HAP-1 (cell line): ENCODE results near the gene PHKG2.

Source experiments
- DNase-seq, 2 experiments: peaks; one replicate each; pipeline ENCODE4 v3.0.0-alpha.2; 2016 to 2020; ENCODE audit warnings: low spot score in 2 of 2
- H3K27me3 ChIP-seq: fragments of 250-450 bp; sonication (Bioruptor Pico); 2 replicates; pipeline ENCODE4 v1.5.1; 2020; ENCODE audit warnings: low read depth, mild to moderate bottlenecking, moderate library complexity
- H3K36me3 ChIP-seq: fragments of 250-450 bp; sonication (Bioruptor Pico); replicated peaks from 2 replicates; pipeline ENCODE4 v1.5.1; 2020; ENCODE audit warnings: mild to moderate bottlenecking
- H3K4me1 ChIP-seq: fragments of 250-450 bp; sonication (Bioruptor Pico); 2 replicates; pipeline ENCODE4 v1.5.1; 2020; ENCODE audit warnings: mild to moderate bottlenecking
- H3K4me3 ChIP-seq: fragments of 250-450 bp; sonication (Bioruptor Pico); 2 replicates; pipeline ENCODE4 v1.5.1; 2020; ENCODE audit warnings: mild to moderate bottlenecking, moderate library complexity
- H3K9me3 ChIP-seq: fragments of 250-450 bp; sonication (Bioruptor Pico); 2 replicates; pipeline ENCODE4 v1.5.1; 2020; ENCODE audit warnings: mild to moderate bottlenecking, moderate library complexity
- in situ Hi-C: fragments of 300-500 bp; cut with MboI; formaldehyde crosslinking; loops from 3 replicates; pipeline ENCODE4 v1.14.3; 2020; ENCODE audit warnings: low sequenced_read_pairs, inconsistent platforms, mixed read lengths

PHKG2 gene

DNA sequence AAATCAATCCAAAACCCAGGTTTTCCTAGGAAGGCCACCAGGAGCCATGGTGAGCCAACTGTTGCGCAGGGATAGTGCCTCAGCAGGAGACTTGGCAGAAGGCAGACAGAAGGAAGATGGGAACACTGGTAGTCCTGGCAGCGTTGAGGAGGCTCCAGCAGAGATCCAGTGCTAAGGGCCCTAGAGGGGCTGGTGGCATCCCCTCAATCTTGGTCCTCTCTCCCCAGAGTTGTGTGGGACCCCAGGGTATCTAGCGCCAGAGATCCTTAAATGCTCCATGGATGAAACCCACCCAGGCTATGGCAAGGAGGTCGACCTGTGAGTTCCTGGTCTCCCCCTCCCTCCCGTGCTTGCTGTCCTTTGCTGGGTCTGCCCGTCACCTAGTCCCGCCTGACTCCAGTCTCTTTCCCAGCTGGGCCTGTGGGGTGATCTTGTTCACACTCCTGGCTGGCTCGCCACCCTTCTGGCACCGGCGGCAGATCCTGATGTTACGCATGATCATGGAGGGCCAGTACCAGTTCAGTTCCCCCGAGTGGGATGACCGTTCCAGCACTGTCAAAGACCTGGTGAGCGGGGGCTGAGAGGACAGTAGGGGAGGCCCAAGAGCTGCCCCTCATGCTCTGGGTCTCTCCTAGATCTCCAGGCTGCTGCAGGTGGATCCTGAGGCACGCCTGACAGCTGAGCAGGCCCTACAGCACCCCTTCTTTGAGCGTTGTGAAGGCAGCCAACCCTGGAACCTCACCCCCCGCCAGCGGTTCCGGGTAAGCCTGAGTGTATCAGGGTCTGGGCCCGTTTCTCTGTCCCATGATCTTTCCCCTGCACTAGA, 7.9 kb downstream of the PHKG2 start:
- in situ Hi-C loops, result no loop called here
- Histone ChIP-seq H3K36me3 (peaks cover 54% of the 10 kb centered on the region), H3K9me3 (no peaks in the 10 kb centered on the region), H3K4me3 (no peak overlapping the region), H3K27me3 (no peaks in the 10 kb centered on the region), H3K4me1 (peaks cover 4% of the 10 kb centered on the region; the same call in 1 of the 2 replicates)
- no peak for DNase-seq

DNA sequence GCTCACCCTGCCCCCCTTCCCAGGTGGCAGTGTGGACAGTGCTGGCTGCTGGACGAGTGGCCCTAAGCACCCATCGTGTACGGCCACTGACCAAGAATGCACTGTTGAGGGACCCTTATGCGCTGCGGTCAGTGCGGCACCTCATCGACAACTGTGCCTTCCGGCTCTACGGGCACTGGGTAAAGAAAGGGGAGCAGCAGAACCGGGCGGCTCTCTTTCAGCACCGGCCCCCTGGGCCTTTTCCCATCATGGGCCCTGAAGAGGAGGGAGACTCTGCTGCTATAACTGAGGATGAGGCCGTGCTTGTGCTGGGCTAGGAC, 8.5 kb downstream of the PHKG2 start:
- no peaks in the 10 kb centered on the region for H3K9me3 ChIP-seq
- no peaks in the 10 kb centered on the region for H3K27me3 ChIP-seq
- H3K4me1 ChIP-seq, result peaks cover 4% of the 10 kb centered on the region; the same call in 1 of the 2 replicates
- in situ Hi-C loops, result no loop called here
- no peak for DNase-seq
- H3K36me3 ChIP-seq, result peaks cover 50% of the 10 kb centered on the region
- no peak overlapping the region for H3K4me3 ChIP-seq

DNA sequence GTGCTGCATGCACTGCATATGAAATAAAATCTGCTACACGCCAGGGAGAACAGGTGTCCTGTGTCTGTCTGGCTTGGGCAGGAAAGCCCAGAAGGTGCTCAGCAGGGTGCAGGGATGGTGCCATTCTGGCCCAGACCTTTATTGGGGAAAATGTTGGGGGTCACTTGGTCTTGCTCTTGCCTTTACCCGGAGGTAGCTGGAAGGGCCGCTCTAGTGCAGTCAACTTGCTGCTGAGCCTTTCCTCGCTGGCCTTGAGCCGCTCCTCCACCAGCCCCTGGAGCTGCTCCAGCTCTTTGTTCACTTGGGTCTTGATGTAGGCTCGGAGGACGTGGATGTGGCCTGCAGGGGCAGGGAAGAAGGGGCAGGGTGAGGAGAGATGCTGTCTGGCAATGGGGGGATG, 9.1 kb downstream of the PHKG2 start:
- H3K27me3 ChIP-seq, result no peaks in the 10 kb centered on the region
- no peak overlapping the region for H3K4me3 ChIP-seq
- no peak for DNase-seq
- H3K36me3 ChIP-seq, result peaks cover 50% of the 10 kb centered on the region
- H3K4me1 ChIP-seq, result peaks cover 4% of the 10 kb centered on the region; the same call in 1 of the 2 replicates
- H3K9me3 ChIP-seq, result no peaks in the 10 kb centered on the region
- in situ Hi-C loops, result no loop called here

DNA sequence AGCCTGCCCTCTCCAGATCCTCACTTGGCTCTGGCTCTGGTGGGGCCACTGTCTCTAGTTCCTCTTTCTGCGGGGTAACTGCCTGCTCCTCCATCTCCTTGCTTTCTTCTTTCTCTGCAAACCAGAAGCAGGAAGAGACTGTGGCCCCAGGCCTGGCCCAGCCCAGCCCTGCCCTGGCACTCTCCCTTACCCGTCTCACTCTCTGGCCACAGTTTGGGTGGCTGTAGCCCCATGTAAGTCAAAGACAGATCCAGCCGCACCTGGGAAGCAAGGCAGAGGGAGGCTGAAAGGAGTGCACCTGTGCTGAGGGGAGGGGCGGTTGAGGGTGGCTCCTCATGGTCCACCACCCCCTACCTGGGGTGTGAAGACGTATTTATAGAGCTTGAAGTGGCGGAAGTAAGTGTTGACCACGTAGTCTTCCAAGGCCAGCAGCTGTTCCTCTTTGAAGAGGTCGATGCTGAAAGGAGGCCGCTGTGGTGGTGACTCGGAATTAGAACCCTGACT, 10.8 kb downstream of the PHKG2 start:
- Histone ChIP-seq H3K27me3 (no peaks in the 10 kb centered on the region), H3K4me1 (peaks cover 15% of the 10 kb centered on the region), H3K4me3 (no peak overlapping the region), H3K9me3 (no peaks in the 10 kb centered on the region), H3K36me3 (peaks cover 53% of the 10 kb centered on the region)
- DNase-seq, result no peak
- in situ Hi-C loops, result no loop called here

DNA sequence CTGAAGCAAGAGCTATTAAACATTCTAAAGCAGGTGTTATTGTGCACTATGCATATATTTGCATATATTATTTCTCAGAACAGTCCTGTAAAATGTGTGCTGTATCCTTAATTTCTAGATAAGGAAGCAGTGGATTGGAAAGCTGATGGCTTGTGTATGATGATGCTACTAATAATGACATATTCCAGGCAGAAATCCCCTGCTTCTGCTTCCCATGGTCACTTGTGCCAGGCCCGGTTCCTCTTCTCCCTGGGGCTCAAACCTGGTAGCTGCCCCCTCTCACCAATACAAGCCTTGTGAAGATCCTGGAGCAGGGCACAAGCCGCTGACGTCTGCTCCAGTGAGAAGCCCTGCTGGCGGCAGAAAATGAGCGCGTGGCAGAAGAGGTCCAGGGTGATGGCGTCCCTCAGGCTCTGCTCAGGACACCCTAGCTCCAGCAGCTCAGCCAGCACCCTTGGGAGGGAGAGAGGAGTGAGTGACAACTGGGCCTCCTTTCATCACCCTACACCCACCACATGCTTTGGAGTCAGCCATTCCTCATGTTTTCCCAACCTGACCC, 11.9 kb downstream of the PHKG2 start:
- no peak for DNase-seq
- Histone ChIP-seq H3K27me3 (no peaks in the 10 kb centered on the region), H3K4me3 (no peak overlapping the region), H3K9me3 (no peaks in the 10 kb centered on the region), H3K36me3 (peaks cover 54% of the 10 kb centered on the region), H3K4me1 (peaks cover 15% of the 10 kb centered on the region)
- in situ Hi-C loops, result no loop called here

DNA sequence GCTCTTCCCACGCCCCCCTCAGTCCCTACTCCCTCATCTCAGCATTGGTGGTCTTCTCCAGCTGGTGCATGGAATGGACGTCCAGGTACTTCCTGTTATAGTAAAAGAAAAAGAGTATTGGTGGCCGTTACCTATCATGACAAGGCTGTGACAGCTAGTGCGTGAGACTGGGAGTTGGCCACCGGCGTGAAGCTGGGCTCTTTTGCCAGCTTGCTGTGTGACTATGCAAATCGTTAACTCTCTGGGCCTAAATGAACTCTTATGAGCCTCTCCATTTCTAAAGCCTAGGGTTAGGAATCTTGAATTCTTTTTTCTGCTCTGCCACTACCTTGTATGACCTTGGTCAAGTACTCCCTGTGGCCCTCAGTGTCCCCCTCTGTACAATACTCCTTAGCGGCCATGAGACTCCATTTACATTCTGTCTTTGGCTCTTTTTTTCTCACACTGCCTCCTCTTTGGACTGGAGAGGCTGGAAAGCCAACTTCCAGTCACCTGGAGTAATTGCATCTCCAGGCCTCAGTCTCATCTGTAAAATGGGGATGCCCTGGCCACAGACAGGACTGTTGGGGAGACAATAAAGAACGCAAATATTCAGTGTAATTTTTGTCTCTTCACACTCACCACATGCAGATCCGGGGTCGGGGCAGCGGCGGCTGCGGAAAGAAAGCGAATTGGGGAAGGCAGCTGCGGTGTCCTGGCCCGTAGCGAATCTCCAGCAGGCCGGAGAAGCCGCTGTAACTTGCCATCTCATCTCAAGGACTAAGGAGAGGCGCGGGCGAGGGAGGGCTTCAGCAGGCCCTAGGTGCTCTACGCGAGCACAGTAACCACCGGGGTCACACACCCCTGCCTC, 12.6 kb downstream of the PHKG2 start:
- DNase-seq, result no peak
- in situ Hi-C loops, result no loop called here
- peaks cover 60% of the 10 kb centered on the region for H3K36me3 ChIP-seq
- H3K4me3 ChIP-seq, result peak overlapping the region; percentile 96
- H3K9me3 ChIP-seq, result no peaks in the 10 kb centered on the region
- no peaks in the 10 kb centered on the region for H3K27me3 ChIP-seq
- H3K4me1 ChIP-seq, result peaks cover 15% of the 10 kb centered on the region

DNA sequence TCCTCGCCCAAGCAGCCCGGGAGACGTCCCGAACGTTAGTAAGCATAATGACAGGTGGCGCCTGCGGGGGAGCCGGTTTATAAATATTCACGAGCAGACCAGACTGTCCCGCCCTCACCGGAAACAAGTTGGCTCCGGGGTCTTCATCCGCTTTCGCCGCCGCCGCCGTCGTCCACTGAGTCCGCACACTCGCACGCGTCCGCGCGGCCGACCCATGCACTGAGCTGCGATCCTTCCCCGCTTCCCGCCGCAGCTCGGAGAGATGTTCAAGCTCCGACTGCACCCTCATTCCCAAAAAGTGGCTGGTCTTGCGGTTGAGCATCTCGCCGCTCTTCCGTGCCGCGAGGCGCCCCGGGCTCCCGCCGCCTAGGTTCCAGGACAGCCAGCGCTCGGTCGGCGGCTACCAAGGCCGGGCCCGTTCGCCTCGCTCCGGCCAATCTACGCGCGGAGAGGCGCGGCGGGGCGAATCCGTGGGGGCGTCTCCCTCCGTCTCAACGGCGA, 13.3 kb downstream of the PHKG2 start:
- H3K27me3 ChIP-seq, result no peaks in the 10 kb centered on the region
- in situ Hi-C loops, result no loop called here
- DNase-seq, result peak; percentile 37 to 78
- peaks cover 15% of the 10 kb centered on the region for H3K4me1 ChIP-seq
- H3K36me3 ChIP-seq, result peaks cover 60% of the 10 kb centered on the region
- no peaks in the 10 kb centered on the region for H3K9me3 ChIP-seq
- H3K4me3 ChIP-seq, result peak overlapping the region; percentile 96

DNA sequence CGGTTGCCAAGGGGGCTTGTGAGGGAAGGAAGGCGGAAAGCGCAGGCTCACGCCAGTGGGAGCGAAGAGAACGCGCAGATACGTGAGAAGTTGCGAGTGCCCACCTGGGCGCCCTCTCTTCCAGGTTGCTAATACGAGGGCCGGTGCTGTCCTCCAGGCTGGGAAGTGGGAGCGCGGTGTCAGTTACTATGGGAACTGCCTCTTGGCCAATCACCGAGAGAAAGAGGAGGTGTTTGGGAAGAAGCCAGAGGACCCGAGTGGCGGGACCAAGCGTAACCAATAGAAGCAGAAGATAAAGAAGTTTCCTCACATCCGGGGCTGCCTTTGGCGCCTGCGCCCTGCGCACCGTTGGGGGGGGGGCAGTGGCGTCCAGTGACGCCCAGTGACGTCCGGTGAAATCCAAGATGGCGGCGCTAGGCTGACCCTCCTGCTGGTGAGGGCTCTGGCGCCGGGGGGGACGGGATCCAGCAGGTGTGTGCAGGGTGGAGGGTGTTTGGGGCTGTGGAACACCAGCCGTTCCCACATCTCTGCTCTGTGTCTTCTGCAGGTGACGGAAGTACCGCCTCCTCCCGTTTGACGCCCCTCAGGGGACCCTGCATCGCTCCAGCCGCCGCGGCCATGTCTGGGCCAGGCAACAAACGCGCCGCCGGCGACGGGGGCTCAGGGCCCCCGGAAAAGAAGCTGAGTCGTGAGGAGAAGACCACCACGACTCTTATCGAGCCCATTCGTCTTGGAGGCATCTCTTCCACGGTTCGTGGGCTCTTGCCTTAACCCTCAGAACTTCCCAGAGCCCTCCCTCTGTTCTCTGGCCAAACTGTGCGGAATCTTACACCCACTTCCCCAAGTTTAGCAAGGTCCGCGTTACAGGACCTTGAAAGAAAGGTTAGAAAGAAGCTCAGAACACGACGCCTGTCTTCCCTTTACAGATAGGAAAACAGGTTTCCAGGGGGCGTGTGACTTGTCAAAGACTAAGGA, 14.0 kb downstream of the PHKG2 start, which contains the start of the genes CFAP119 and RNF40:
Gene CFAP119 (minus strand): TSS at position 135 of the 975 bp plus-strand sequence. CDS start 314 bp downstream, outside the sequence.
Gene RNF40 (plus strand): TSS at position 395 of the 975 bp plus-strand sequence. CDS start 224 bp downstream, at position 619.
- Histone ChIP-seq H3K9me3 (no peaks in the 10 kb centered on the region), H3K27me3 (no peaks in the 10 kb centered on the region), H3K4me1 (peaks cover 15% of the 10 kb centered on the region), H3K36me3 (peaks cover 60% of the 10 kb centered on the region), H3K4me3 (peak within 1 kb of the TSS; percentile 96)
- peak; percentile 96 to 99 for DNase-seq
- in situ Hi-C loops, result no loop called here

DNA sequence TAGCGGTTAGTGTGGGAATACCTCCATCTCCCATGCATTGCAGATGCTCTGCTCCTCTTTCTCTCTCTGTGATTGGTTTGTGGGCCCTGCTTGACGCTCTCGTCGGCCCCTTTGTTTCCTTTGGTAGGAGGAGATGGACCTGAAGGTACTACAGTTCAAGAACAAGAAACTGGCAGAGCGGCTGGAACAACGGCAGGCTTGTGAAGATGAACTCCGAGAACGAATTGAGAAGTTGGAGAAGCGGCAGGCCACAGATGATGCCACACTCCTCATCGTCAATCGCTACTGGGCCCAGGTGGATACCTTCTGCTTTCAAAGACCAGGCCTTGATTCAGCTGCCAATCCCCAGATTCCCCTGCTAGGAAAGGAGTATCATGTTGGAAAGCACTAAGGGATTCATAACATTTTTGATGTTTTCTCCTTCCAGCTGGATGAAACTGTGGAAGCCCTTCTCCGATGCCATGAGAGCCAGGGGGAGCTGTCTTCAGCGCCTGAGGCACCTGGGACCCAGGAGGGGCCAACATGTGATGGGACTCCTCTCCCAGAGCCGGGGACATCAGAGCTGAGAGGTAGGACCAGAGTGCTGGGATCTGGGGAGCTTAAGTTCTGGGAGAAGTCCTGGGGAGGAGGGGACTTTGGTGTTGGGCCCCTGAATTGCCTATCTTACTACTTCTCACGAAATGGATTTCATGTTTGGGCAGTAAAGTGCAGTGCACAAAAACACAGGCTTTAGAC, 14.9 kb downstream of the PHKG2 start:
- in situ Hi-C loops, result no loop called here
- DNase-seq, result no peak
- Histone ChIP-seq H3K4me3 (peak overlapping the region; percentile 96), H3K4me1 (peaks cover 15% of the 10 kb centered on the region), H3K9me3 (no peaks in the 10 kb centered on the region), H3K27me3 (no peaks in the 10 kb centered on the region), H3K36me3 (peaks cover 67% of the 10 kb centered on the region)

DNA sequence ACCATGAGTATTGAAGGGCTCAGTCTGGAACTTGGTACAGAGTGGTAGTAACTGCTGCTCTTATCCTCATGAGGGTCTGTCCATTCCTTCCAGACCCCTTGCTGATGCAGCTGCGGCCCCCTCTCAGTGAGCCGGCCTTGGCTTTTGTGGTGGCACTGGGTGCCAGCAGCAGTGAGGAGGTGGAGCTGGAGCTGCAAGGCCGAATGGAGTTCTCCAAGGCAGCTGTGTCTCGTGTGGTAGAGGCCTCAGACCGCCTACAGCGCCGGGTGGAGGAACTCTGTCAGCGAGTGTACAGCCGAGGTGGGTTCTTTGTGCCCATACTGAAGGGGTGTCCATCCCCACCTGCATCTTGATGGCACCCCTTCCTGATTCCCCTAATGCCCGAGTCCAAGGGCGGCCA, 15.9 kb downstream of the PHKG2 start:
- Histone ChIP-seq H3K4me1 (peaks cover 15% of the 10 kb centered on the region), H3K27me3 (no peaks in the 10 kb centered on the region), H3K4me3 (no peak overlapping the region), H3K36me3 (peaks cover 68% of the 10 kb centered on the region), H3K9me3 (no peaks in the 10 kb centered on the region)
- in situ Hi-C loops, result no loop called here
- no peak for DNase-seq

DNA sequence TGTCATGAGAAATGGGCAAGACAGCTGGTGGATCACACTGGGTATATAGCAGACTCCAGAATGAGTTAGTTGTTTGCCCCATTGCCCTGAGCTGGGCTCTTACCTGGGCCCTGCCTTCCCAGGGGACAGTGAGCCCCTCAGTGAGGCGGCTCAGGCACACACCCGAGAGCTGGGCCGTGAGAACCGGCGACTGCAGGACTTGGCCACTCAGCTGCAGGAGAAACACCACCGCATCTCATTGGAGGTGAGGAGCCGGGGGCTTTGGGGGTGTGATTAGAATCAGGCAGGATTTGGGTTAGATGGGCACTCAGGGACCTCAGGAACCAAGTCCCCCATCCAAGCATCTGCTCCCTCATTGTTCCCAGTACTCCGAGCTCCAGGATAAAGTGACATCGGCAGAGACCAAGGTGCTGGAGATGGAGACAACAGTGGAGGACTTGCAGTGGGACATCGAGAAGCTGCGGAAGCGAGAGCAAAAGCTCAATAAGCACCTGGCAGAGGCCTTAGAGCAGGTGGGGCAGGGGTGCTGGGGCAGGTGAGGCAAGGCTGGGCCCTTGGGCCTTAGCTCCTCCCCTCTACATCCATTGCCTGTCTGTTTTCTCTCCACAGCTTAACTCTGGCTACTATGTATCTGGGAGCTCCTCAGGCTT, 16.7 kb downstream of the PHKG2 start:
- Histone ChIP-seq H3K4me3 (no peak overlapping the region), H3K9me3 (no peaks in the 10 kb centered on the region), H3K27me3 (no peaks in the 10 kb centered on the region), H3K36me3 (peaks cover 75% of the 10 kb centered on the region), H3K4me1 (peaks cover 15% of the 10 kb centered on the region)
- in situ Hi-C loops, result no loop called here
- no peak for DNase-seq
